Hematopoietic multipotent progenitor cell treated with erythropoietin and hydrocortisone succinate and interleukin-3 and kit ligand, for 15 days (in vitro differentiated cells): ENCODE measurements around the gene CEACAM19.
A peak's percentile ranks its signal among the peaks of the same experiment; 100 is the strongest.

Experiments
- DNase-seq: peaks from one replicate; pipeline ENCODE4 v3.0.0-alpha.2; 2015; ENCODE audit warnings: low spot score

Gene CEACAM19

GRCh38 chr19:44723299-44723951, 52.1 kb downstream of the CEACAM19 start:
- DNase-seq = no peak

DNA sequence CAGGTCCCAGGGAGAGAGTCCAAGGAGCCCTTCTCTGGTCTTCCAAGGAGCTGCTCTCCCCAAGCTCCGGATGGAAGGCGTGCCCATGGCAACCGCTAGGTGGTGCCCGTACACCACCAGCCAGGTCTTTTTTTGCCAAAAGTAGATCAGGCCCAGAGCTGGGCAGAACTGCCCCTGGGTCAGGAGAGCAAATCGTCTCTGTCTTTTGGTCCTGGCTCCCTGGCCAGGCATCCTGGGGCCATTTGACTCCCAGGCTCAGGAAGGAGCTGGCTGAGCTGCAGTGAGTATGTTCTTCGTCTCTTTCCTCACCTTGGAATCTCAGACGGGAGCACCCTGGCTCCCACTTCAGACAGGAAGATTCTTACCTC, 52.7 kb downstream of the CEACAM19 start:
- DNase-seq = peak; percentile 65

DNA sequence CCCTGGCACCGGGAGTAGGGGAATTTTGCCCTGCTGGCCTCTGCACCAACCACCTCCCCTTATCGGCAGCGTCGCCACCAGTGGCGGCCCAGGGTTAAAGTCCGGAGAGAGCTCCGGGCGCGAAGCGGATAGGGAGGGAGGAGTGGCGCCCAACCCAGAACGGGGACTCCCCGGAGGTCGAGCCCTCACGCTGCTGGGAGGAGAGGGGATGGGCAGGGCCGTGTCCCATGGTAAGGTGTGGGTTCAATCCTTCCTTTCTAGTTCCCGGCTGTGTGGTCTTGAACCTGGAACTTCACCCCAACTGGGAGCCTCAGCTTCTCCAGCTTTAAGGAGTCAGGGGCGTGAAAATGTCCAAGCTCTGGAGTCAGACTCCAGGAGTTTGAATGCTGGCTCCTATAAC, 54.0 kb downstream of the CEACAM19 start:
- no peak for DNase-seq

DNA sequence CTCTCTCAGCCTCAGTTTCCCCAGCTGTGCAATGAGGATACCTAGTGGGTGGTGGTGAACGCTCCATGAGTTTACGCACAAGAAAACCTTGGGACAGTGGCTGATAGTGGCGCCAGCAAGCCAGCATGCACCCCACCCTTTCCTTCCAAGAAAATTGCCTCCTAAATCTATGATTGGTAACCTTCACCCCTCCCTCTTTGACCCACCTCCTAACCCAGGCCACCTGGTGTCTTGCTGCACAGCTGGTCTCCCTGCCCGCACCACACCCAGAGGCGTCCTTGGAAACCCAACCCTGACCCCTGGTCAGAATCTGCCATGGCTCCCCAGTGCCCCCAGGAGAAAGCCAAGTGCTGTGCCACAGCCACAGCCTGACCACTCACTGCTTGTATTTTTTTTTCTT, 54.4 kb downstream of the CEACAM19 start:
- DNase-seq = no peak

- no peak for DNase-seq
Observed at GRCh38 chr19:44726465-44726864, 55.2 kb downstream of the CEACAM19 start.

DNA sequence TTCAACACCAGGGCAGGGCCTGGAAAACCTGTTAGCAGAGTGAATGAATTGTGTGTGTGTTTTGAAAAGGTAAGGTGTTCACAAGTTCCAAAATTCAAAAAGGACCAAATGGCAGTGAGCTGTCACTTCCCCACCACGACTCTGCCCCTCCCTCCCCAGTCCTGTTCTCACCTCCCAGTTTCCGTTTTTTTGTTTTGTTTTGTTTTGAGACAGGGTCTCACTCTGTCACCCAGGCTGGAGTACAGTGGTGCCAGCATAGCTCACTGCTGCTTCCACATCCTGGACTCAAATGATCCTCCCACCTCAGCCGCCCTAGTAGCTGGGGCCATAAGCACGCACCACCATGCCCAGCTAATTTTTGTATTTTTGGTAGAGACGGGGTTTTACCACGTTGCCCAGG, 56.9 kb downstream of the CEACAM19 start:
- DNase-seq = no peak

GRCh38 chr19:44729516-44730033, 58.3 kb downstream of the CEACAM19 start:
- DNase-seq = no peak

DNA sequence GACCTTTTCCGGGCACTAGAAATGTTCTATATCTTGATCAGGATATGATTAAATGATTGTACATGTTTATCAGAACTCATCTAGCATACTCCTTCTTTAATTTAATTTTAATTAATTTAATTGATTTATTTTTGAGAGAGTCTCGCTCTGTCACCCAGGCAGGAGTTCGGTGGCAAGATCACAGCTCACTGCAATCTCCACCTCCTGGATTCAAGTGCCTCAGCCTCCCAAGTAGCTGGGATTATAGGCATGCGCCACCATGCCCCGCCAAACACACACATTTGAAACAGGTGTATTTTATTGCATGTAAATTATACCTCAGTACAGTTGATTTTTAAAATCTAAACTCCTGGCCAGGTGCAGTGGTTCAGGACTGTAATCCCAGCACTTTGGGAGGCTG, 59.8 kb downstream of the CEACAM19 start:
- DNase-seq = no peak

DNA sequence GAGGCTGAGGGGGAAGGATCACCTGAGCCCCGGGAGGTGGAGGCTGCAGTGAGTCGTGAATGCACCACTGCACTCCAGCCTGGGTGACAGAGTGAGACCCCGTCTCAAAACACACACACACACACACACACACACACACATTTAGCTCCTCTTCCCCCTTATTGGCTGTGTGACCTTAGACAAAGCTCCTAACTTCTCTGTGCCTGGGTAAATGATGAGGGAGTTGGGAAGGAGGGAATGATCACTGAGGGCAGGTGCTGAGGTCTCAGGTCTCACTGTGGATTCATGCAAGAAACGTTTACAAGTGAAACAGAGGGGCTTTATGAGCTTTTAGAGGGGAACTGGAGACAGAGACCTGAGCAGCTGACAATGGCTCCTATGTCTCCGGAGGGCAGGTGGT, 60.3 kb downstream of the CEACAM19 start:
- no peak for DNase-seq

DNA sequence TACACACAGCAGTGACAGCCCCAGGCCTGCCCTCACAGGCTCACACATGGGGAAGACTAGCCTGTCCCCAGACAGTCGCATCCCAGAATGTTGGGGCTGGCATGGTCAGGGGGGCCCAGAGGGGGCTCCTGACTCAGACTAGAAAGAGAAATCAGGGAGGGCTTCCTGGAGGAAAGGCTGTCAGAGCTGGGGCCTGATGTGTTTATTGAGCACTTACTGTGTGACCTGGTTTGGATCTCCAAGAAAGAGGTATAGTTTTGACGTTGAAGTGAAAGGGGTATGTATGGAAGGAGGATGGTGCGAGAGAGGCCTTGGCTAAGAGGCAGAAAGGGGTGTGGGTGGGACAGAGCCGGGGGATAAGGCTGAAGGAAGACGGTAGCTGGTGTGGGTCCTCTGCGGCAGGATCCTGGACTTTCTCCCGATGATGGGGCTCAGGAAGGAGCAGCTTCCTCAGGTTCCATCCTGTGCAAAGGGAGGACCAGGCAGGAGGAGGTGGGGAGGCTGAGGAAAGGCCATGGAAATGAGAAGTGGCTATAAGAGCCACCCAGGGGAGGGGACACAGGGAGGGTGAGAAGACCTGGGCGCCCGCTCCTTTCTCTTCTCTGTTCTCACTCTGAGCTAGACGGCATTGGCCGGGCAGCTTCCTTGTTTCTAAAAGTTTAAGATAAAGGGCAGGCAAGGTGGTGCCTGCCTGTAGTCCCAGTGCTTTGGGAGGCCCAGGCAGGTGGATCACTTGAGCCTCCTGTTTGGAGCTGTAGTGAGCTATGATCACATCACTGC, 61.1 kb downstream of the CEACAM19 start:
- no peak for DNase-seq
